ENCODE results near the gene TBC1D14.

DNA sequence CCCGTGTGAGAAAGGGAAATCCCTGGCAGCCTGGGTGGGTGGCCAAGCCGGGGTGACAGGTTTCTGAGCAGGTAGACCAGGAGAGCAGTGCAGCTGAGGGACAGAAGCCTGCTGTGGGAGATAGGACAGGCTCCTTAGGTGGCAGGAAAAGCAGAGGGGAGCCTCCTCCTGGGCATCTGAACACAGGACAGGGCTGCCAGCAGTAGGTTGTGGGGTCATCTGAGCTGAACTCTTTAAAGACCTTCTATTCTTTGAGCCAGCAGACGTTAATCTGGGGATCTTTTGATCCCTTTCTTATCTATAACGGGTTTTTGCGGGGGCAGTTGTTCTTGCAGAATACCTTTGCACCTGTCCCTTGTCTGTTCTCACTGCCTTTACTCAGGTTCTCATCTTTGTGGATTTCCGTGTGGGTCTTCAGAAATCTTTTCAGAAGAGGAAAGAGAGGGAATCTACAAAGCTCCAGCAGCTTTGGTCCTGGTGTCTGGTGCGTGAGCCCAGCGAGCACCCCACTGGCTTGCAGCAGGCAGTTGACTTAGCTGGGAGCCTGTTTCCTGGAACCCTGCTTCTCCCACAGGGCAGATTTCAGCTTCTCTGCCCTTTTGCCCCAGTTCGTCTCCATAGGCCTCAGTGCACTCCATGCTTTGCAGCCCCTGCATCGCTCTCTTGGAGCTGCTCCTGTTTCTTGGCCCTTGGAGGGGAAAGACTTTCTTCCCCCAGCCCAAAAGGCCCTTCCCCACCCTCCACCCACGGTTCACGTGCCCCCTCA is 97.7 kb downstream of the TBC1D14 start:
- TF ChIP-seq ZNF70 (CRISPR knock-in tag; IDR thresholded peaks at IDR 0.05) (no peak), OSR1 (CRISPR knock-in tag; IDR thresholded peaks at IDR 0.05) (no peak), TCF4 (CRISPR knock-in tag; IDR thresholded peaks at IDR 0.05; ENCODE audit: borderline replicate concordance) (no peak), ARNTL (CRISPR knock-in tag; IDR thresholded peaks at IDR 0.05; ENCODE audit: borderline replicate concordance, low read depth) (no peak), ZNF565 (CRISPR knock-in tag; conservative IDR thresholded peaks at IDR 0.05; ENCODE audit: low read depth) (no peak)
- TF ChIP-seq, protein P1, sequence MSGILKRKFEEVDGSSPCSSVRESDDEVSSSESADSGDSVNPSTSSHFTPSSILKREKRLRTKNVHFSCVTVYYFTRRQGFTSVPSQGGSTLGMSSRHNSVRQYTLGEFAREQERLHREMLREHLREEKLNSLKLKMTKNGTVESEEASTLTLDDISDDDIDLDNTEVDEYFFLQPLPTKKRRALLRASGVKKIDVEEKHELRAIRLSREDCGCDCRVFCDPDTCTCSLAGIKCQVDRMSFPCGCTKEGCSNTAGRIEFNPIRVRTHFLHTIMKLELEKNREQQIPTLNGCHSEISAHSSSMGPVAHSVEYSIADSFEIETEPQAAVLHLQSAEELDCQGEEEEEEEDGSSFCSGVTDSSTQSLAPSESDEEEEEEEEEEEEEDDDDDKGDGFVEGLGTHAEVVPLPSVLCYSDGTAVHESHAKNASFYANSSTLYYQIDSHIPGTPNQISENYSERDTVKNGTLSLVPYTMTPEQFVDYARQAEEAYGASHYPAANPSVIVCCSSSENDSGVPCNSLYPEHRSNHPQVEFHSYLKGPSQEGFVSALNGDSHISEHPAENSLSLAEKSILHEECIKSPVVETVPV (CRISPR knock-in tag; IDR thresholded peaks at IDR 0.05): no peak
- TF ChIP-seq, protein P2, sequence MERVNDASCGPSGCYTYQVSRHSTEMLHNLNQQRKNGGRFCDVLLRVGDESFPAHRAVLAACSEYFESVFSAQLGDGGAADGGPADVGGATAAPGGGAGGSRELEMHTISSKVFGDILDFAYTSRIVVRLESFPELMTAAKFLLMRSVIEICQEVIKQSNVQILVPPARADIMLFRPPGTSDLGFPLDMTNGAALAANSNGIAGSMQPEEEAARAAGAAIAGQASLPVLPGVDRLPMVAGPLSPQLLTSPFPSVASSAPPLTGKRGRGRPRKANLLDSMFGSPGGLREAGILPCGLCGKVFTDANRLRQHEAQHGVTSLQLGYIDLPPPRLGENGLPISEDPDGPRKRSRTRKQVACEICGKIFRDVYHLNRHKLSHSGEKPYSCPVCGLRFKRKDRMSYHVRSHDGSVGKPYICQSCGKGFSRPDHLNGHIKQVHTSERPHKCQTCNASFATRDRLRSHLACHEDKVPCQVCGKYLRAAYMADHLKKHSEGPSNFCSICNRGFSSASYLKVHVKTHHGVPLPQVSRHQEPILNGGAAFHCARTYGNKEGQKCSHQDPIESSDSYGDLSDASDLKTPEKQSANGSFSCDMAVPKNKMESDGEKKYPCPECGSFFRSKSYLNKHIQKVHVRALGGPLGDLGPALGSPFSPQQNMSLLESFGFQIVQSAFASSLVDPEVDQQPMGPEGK (CRISPR knock-in tag; IDR thresholded peaks at IDR 0.05; ENCODE audit: borderline replicate concordance): no peak
- TF ChIP-seq, protein P3, sequence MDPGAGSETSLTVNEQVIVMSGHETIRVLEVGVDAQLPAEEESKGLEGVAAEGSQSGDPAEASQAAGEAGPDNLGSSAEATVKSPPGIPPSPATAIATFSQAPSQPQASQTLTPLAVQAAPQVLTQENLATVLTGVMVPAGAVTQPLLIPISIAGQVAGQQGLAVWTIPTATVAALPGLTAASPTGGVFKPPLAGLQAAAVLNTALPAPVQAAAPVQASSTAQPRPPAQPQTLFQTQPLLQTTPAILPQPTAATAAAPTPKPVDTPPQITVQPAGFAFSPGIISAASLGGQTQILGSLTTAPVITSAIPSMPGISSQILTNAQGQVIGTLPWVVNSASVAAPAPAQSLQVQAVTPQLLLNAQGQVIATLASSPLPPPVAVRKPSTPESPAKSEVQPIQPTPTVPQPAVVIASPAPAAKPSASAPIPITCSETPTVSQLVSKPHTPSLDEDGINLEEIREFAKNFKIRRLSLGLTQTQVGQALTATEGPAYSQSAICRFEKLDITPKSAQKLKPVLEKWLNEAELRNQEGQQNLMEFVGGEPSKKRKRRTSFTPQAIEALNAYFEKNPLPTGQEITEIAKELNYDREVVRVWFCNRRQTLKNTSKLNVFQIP (CRISPR knock-in tag; IDR thresholded peaks at IDR 0.05; ENCODE audit: borderline replicate concordance, low read depth): no peak
